AG09309 (cell line): ENCODE results near the gene AP5M1.
A peak's percentile ranks its signal among the peaks of the same experiment; 100 is the strongest.

Experiments used
- DNase-seq: peaks from one replicate; pipeline ENCODE4 v3.0.0-alpha.2; 2010; ENCODE audit warnings: low read depth
- H3K4me3 ChIP-seq: 2 replicates; pipeline ENCODE4 v1.5.1; 2011; ENCODE audit warnings: mild to moderate bottlenecking, low read depth, low read length, moderate library complexity; ENCODE audit not compliant: control insufficient read depth
- CTCF ChIP-seq: IDR thresholded peaks from 2 replicates; pipeline ENCODE4 v1.5.1; 2011; ENCODE audit warnings: mild to moderate bottlenecking, low read depth, low read length, inconsistent platforms; ENCODE audit not compliant: insufficient read depth, control insufficient read depth; ENCODE audit errors: missing control alignments

Gene AP5M1

GRCh38 chr14:57291692-57292647 is 23.2 kb downstream of the AP5M1 start:
- H3K4me3 ChIP-seq = no peak overlapping the region
- no peak for TF ChIP-seq CTCF
- DNase-seq = no peak

GRCh38 chr14:57293866-57294837 is 25.4 kb downstream of the AP5M1 start:
- no peak for DNase-seq
- H3K4me3 ChIP-seq = no peak overlapping the region
- peak; percentile 41 for TF ChIP-seq CTCF

GRCh38 chr14:57295239-57295638 is 26.5 kb downstream of the AP5M1 start:
- no peak for TF ChIP-seq CTCF
- no peak for DNase-seq
- no peak overlapping the region for H3K4me3 ChIP-seq

- no peak for DNase-seq
- no peak overlapping the region for H3K4me3 ChIP-seq
- no peak for TF ChIP-seq CTCF
These were observed 29.1 kb downstream of the AP5M1 start for GRCh38 chr14:57297852-57298251.

GRCh38 chr14:57299511-57299910 is 30.7 kb downstream of the AP5M1 start:
- no peak for DNase-seq
- no peak overlapping the region for H3K4me3 ChIP-seq
- no peak for TF ChIP-seq CTCF

GRCh38 chr14:57302883-57303282 is 34.1 kb downstream of the AP5M1 start:
- DNase-seq = no peak
- no peak overlapping the region for H3K4me3 ChIP-seq
- TF ChIP-seq CTCF = no peak
